GM12892 (cell line): ENCODE measurements around the gene GCC1.

Source experiments
- POLR2A ChIP-seq: IDR thresholded peaks from 2 replicates; pipeline ENCODE4 v1.6.1; 2011; ENCODE audit warnings: low read depth, low read length, control low read depth
- POLR2AphosphoS5 ChIP-seq: IDR thresholded peaks from 2 replicates; pipeline ENCODE4 v1.6.1; 2011; ENCODE audit warnings: low read depth, low read length, control low read depth

DNA sequence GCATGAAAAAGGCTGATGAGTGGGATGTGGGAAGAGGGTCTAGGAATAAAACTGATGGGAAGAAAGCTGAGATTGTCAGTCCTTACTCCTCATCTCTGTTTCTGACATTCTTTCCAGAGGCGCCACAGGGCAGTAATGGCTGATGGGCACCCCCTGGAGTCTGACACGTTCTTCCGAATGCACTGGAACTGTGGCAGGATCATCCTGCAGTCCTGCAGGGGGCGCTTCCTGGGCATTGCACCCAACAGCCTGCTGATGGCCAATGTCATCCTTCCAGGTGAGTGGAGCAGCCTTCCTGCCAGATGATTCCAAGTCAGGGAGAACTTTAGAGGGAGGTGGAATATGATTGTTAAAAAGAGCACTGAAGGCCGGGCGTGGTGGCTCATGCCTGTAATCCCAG is 12.9 kb upstream of the GCC1 start:
- TF ChIP-seq POLR2AphosphoS5 (no peak), POLR2A (no peak)
